Measurements from ENCODE around the gene PRR36.

The PRR36 gene

GRCh38 chr19:7823686-7824301 is 50.4 kb downstream of the PRR36 start:
- no peak overlapping the region for H3K4me2 ChIP-seq
- H3K36me3 ChIP-seq = no peaks in the 10 kb centered on the region
- H3K9me3 ChIP-seq (replicated peaks in 1 of 11) = peaks cover under 1 to 7% (median 3%) of the 10 kb centered on the region in 11 experiments; a peak in 18 of 22 replicates
- H3K27ac ChIP-seq = no peak overlapping the region
- no peak for TF ChIP-seq Cebpa-rat (IDR thresholded peaks at IDR 0.05)
- H3K9ac ChIP-seq = no peak overlapping the region
- H3K27me3 ChIP-seq = peaks cover 0 to 10% (median 0%) of the 10 kb centered on the region in 11 experiments; a peak in 6 of 22 replicates
- no peak overlapping the region for H3K4me3 ChIP-seq
- peaks cover 0 to 13% (median 5%) of the 10 kb centered on the region in 10 experiments; a peak in 14 of 20 replicates for H3K4me1 ChIP-seq
- H4K20me1 ChIP-seq = no peaks in the 10 kb centered on the region

GRCh38 chr19:7822910-7823515 is 51.2 kb downstream of the PRR36 start:
- peaks cover 7 to 15% (median 11%) of the 10 kb centered on the region in 11 experiments for H3K9me3 ChIP-seq (replicated peaks in 1 of 11)
- no peaks in the 10 kb centered on the region for H3K36me3 ChIP-seq
- peaks cover 0 to 10% (median 0%) of the 10 kb centered on the region in 11 experiments; a peak in 6 of 22 replicates for H3K27me3 ChIP-seq
- TF ChIP-seq Cebpa-rat (IDR thresholded peaks at IDR 0.05) = no peak
- H4K20me1 ChIP-seq = no peaks in the 10 kb centered on the region
- H3K9ac ChIP-seq = no peak overlapping the region
- peaks cover 0 to 9% (median 0%) of the 10 kb centered on the region in 10 experiments; a peak in 5 of 20 replicates for H3K4me1 ChIP-seq
- H3K4me3 ChIP-seq = no peak overlapping the region
- no peak overlapping the region for H3K4me2 ChIP-seq
- H3K27ac ChIP-seq = no peak overlapping the region

- no peaks in the 10 kb centered on the region for H4K20me1 ChIP-seq
- H3K9ac ChIP-seq = no peak overlapping the region
- peaks cover 2 to 12% (median 7%) of the 10 kb centered on the region in 10 experiments for H3K4me1 ChIP-seq
- TF ChIP-seq Cebpa-rat (IDR thresholded peaks at IDR 0.05) = no peak
- H3K9me3 ChIP-seq (replicated peaks in 1 of 11) = peaks cover 18 to 39% (median 30%) of the 10 kb centered on the region in 11 experiments
- H3K36me3 ChIP-seq = peaks cover 0 to 3% (median 0%) of the 10 kb centered on the region in 11 experiments; a peak in 1 of 22 replicates
- no peaks in the 10 kb centered on the region for H3K27me3 ChIP-seq
- no peak overlapping the region for H3K4me3 ChIP-seq
- no peak overlapping the region for H3K27ac ChIP-seq
- no peak overlapping the region for H3K4me2 ChIP-seq
These were observed 53.6 kb downstream of the PRR36 start for GRCh38 chr19:7820588-7820987.

GRCh38 chr19:7819337-7819736 is 54.9 kb downstream of the PRR36 start:
- Histone ChIP-seq H3K4me3 (no peak overlapping the region), H3K4me2 (peak overlapping the region in 5 of 11 experiments; percentile 0 to 22 (median 9); a peak in 2 of 22 replicates), H3K9ac (no peak overlapping the region), H3K36me3 (peaks cover 0 to 3% (median 0%) of the 10 kb centered on the region in 11 experiments; a peak in 1 of 22 replicates), H3K27ac (no peak overlapping the region), H3K9me3 (replicated peaks in 1 of 11) (peaks cover 18 to 41% (median 30%) of the 10 kb centered on the region in 11 experiments), H3K4me1 (peaks cover 8 to 22% (median 18%) of the 10 kb centered on the region in 10 experiments), H3K27me3 (no peaks in the 10 kb centered on the region), H4K20me1 (no peaks in the 10 kb centered on the region)
- no peak for TF ChIP-seq Cebpa-rat (IDR thresholded peaks at IDR 0.05)

- Histone ChIP-seq H3K4me2 (peak overlapping the region in 2 of 11 experiments; percentile 5 to 9; a peak in 1 of 22 replicates), H3K9me3 (replicated peaks in 1 of 11) (peaks cover 18 to 41% (median 30%) of the 10 kb centered on the region in 11 experiments), H3K36me3 (peaks cover 0 to 3% (median 0%) of the 10 kb centered on the region in 11 experiments; a peak in 1 of 22 replicates), H3K9ac (no peak overlapping the region), H3K27me3 (no peaks in the 10 kb centered on the region), H3K4me3 (no peak overlapping the region), H3K4me1 (peaks cover 8 to 22% (median 19%) of the 10 kb centered on the region in 10 experiments), H3K27ac (no peak overlapping the region), H4K20me1 (no peaks in the 10 kb centered on the region)
- TF ChIP-seq Cebpa-rat (IDR thresholded peaks at IDR 0.05) = no peak
These were observed 55.4 kb downstream of the PRR36 start for GRCh38 chr19:7818806-7819205.
